ENCODE measurements around the gene EPOP.
"Not testable (repeated sequence)": the region's sequence is repeated elsewhere in the genome, so short reads cannot be mapped to it uniquely, and the experiment has no call there.

GRCh38 chr17:38624782-38625355, 49.9 kb downstream of the EPOP start:
- TF ChIP-seq, protein P1, sequence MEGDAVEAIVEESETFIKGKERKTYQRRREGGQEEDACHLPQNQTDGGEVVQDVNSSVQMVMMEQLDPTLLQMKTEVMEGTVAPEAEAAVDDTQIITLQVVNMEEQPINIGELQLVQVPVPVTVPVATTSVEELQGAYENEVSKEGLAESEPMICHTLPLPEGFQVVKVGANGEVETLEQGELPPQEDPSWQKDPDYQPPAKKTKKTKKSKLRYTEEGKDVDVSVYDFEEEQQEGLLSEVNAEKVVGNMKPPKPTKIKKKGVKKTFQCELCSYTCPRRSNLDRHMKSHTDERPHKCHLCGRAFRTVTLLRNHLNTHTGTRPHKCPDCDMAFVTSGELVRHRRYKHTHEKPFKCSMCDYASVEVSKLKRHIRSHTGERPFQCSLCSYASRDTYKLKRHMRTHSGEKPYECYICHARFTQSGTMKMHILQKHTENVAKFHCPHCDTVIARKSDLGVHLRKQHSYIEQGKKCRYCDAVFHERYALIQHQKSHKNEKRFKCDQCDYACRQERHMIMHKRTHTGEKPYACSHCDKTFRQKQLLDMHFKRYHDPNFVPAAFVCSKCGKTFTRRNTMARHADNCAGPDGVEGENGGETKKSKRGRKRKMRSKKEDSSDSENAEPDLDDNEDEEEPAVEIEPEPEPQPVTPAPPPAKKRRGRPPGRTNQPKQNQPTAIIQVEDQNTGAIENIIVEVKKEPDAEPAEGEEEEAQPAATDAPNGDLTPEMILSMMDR (conservative IDR thresholded peaks at IDR 0.05; ENCODE audit: low read length): not testable (repeated sequence)
- not testable (repeated sequence) for TF ChIP-seq EZH2phosphoT487 (IDR thresholded peaks at IDR 0.05; ENCODE audit: borderline replicate concordance, low read depth, low read length)

Data from OCI-LY7 (cell line).